ENCODE measurements around the gene AMZ1. TPM values are rescaled to one million over a fixed set of nuclear protein-coding genes. Genes with fewer than 3 reads are reported as not detected.
A peak's percentile ranks its signal among the peaks of the same experiment; 100 is the strongest.

The AMZ1 gene
- total and polyA plus RNA-seq, 11 donors = 0.01 to 0.48 (median 0.05) TPM; not detected in 6

GRCh38 chr7:2684501-2684900 lies 3.5 kb upstream of the AMZ1 start:
- Histone ChIP-seq H3K27ac (no peak overlapping the region), H3K36me3 (no peaks in the 10 kb centered on the region), H3K27me3 (peaks cover 12 to 56% (median 29%) of the 10 kb centered on the region in 9 donors), H3K4me3 (no peak overlapping the region), H3K4me1 (peaks cover 2 to 31% (median 11%) of the 10 kb centered on the region in 12 donors), H3K9me3 (no peaks in the 10 kb centered on the region)
- DNase-seq = peak in 1 of 5 donors; percentile 28
- TF ChIP-seq, protein P1, sequence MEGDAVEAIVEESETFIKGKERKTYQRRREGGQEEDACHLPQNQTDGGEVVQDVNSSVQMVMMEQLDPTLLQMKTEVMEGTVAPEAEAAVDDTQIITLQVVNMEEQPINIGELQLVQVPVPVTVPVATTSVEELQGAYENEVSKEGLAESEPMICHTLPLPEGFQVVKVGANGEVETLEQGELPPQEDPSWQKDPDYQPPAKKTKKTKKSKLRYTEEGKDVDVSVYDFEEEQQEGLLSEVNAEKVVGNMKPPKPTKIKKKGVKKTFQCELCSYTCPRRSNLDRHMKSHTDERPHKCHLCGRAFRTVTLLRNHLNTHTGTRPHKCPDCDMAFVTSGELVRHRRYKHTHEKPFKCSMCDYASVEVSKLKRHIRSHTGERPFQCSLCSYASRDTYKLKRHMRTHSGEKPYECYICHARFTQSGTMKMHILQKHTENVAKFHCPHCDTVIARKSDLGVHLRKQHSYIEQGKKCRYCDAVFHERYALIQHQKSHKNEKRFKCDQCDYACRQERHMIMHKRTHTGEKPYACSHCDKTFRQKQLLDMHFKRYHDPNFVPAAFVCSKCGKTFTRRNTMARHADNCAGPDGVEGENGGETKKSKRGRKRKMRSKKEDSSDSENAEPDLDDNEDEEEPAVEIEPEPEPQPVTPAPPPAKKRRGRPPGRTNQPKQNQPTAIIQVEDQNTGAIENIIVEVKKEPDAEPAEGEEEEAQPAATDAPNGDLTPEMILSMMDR (IDR thresholded peaks at IDR 0.05) = no peak
- TF ChIP-seq POLR2A (IDR thresholded peaks at IDR 0.05) = no peak
- WGBS, 4 donors = 91 to 95% (median 92%) methylated on average over 10 to 11 of the region's 11 CpGs
- no peak for ATAC-seq
- intact Hi-C loops (cut with DNase I) = loop anchor here in 6 of 10 donors (5.0 to 10.0 kb wide), 5 partner anchors 120 to 240 kb away; partner anchors contain the start of gene GRIFIN (in 2 of the 6)

DNA sequence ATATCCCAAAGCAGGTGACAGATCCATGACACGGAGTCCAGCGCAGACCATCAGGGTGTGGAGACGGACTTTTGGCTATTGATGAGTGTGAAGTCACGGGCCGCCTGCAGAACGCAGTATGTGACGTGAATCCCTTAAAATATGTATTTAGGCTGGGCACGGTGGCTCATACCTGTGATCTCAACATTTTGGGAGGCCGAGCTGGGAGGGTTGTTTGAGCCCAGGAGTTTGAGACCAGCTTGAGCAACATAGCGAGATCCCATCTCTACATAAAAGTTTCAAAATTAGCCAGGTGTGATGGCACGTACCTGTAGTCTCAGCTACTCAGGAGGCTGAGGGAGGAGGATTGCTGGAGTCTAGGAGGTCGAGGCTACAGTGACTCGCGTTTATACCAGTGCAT lies 1.9 kb upstream of the AMZ1 start:
- H3K27ac ChIP-seq = no peak overlapping the region
- peaks cover 12 to 52% (median 26%) of the 10 kb centered on the region in 9 donors for H3K27me3 ChIP-seq
- no peak overlapping the region for H3K4me3 ChIP-seq
- TF ChIP-seq, protein P1 (IDR thresholded peaks at IDR 0.05) = no peak
- TF ChIP-seq POLR2A (IDR thresholded peaks at IDR 0.05) = no peak
- DNase-seq (no peak), ATAC-seq (no peak)
- WGBS, 4 donors = 92 to 96% (median 94%) methylated on average over 14 of the region's 14 CpGs
- no peaks in the 10 kb centered on the region for H3K9me3 ChIP-seq
- intact Hi-C loops (cut with DNase I) = loop anchor here in 5 of 10 donors (10.0 kb wide), 4 partner anchors 121 to 241 kb away; partner anchors contain the start of gene GRIFIN (in 2 of the 5)
- no peaks in the 10 kb centered on the region for H3K36me3 ChIP-seq
- H3K4me1 ChIP-seq = peaks cover 2 to 29% (median 12%) of the 10 kb centered on the region in 12 donors

DNA sequence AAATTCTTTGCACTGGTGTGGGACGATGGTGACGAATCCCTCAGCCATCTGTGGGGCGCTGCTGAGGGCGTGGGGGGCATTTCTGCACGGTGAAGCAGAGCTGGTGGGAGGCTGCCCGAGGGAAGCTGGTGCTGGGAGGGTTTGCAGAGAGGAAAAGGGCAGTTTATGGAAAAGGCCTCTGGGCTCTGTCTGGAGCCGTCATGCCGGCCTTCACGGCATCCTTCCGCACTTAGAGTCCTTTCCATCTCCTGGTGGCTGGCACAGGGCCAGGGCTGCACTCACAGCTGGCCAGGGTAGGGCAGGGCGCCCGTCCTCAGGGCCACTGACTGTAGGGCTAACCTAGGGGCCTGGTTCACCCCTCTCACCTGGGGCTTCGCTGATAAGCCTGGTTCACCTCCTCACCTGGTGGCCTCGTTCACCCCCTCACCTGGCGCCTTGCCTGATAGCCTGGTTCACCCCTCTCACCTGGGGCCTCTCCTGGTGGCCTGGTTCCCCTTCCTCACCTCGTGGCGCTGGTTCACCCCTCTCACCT lies 598 bp upstream of the AMZ1 start:
- DNase-seq (no peak), ATAC-seq (peak; percentile 13 to 53 (median 38))
- WGBS, 4 donors = 30 to 48% (median 41%) methylated on average over 15 to 17 of the region's 17 CpGs
- intact Hi-C loops (cut with DNase I) = loop anchor here in 5 of 10 donors (10.0 kb wide), 4 partner anchors 123 to 243 kb away; partner anchors contain the start of gene GRIFIN (in 2 of the 5)
- peaks cover 2 to 27% (median 12%) of the 10 kb centered on the region in 12 donors for H3K4me1 ChIP-seq
- no peaks in the 10 kb centered on the region for H3K36me3 ChIP-seq
- peaks cover 12 to 52% (median 26%) of the 10 kb centered on the region in 9 donors for H3K27me3 ChIP-seq
- H3K4me3 ChIP-seq = peak overlapping the region in 5 of 12 donors; percentile 8 to 48 (median 41)
- no peaks in the 10 kb centered on the region for H3K9me3 ChIP-seq
- TF ChIP-seq, protein P1 (IDR thresholded peaks at IDR 0.05) = no peak
- no peak for TF ChIP-seq POLR2A (IDR thresholded peaks at IDR 0.05)
- no peak overlapping the region for H3K27ac ChIP-seq
